HG03103 (cell line): ENCODE results near the gene FXR2.
A peak's percentile ranks its signal among the peaks of the same experiment; 100 is the strongest.

Source experiments
- ATAC-seq: cut with Tn5 transposase; IDR thresholded peaks from one replicate; pipeline ENCODE4 v1.9.1; 2021; ENCODE audit warnings: low read depth; ENCODE audit not compliant: unreplicated experiment

FXR2 gene

DNA sequence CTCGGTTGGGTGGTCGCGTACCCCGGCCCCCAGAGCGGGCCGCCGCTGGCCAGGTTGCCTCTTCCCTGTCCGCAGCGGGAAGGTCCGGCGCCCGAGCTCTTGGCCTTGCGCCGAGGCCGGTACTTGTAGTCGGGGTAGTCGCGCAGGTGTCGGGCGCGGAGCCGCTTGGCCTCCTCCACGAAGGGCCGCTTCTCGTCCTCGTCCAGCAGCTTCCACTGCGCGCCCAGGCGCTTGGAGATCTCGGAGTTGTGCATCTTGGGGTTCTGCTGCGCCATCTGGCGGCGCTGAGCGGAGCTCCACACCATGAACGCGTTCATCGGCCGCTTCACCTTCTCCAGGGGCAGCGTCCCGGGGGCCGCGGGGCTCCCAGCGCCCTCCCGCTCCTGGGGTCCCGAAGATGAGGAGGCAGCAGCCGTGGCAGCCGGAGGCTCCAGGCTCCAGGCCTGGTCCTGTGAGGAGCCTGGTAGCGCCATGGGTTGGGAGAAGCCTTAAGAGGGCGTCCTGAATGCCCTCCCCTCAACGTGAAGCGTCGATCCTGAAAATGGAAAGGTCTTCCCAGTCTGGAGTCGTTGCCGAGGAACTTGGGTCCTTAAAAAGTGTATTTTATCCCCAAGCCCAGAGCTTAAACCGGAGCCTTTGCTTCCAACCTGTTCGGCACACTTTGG lies 25.4 kb downstream of the FXR2 start:
- ATAC-seq, result no peak

DNA sequence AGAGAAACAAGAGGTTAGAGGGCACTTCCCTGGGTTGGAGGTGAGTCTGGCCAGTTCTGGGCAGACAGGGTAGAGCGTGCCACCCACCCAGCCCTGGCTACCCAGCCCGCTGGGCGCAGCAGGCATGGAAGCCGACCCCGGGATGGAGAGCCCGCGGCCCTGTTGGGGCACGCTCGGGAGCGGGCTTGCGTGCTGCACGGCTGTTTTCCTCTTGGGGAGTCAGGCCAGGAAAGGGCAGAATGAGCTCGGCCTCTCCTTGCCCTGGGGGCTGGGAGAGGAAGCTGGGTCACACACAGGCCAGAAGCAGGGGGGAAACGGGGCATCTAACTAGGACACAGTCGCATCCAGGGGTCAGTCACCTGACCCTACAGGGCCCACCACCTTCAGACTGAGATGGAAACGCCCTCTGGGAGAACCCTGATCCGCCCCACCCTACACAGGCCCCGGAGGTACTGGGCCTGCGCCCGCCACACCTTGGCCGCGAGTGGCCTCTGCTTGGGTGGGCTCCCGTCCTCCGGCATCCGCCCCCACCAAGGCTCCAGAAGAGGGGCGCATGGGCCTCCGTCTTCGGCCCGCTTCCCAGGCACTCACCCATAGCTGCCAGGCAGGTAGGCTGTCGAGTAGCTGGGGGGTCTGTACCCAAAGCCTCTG lies 26.0 kb downstream of the FXR2 start:
- ATAC-seq, result no peak

GRCh38 chr17:7587420-7588151 lies 27.1 kb downstream of the FXR2 start:
- ATAC-seq, result no peak

DNA sequence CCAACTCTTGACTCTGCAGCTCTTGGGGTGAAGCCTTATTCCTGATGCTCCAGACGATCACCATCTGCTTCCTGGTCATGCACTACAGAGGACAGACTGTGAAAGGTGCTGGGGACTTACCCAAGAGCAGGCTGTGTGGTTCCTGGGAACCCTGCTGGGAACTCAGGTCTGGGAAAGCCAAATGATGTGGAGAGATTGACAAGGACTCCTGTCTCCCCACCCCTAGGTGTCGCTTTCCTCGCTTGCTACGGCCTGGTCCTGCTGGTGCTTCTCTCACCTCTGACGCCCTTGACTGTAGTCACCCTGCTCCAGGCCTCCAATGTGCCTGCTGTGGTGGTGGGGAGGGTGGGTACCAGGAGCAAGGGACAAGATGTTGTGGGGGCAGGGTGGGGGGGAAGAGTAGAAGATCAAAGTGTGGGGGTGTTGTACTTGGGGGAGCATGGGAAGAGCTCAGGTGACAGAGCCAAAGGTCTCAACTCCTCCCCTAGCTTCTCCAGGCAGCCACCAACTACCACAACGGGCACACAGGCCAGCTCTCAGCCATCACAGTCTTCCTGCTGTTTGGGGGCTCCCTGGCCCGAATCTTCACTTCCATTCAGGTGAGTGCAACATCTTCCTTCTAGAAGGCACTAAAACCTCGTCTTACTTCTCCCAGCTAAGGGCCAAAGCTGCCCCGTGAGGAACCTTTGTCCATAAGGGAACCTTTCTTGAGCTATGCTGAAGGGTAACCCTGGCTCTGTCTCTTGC lies 27.9 kb downstream of the FXR2 start:
- ATAC-seq, result no peak

DNA sequence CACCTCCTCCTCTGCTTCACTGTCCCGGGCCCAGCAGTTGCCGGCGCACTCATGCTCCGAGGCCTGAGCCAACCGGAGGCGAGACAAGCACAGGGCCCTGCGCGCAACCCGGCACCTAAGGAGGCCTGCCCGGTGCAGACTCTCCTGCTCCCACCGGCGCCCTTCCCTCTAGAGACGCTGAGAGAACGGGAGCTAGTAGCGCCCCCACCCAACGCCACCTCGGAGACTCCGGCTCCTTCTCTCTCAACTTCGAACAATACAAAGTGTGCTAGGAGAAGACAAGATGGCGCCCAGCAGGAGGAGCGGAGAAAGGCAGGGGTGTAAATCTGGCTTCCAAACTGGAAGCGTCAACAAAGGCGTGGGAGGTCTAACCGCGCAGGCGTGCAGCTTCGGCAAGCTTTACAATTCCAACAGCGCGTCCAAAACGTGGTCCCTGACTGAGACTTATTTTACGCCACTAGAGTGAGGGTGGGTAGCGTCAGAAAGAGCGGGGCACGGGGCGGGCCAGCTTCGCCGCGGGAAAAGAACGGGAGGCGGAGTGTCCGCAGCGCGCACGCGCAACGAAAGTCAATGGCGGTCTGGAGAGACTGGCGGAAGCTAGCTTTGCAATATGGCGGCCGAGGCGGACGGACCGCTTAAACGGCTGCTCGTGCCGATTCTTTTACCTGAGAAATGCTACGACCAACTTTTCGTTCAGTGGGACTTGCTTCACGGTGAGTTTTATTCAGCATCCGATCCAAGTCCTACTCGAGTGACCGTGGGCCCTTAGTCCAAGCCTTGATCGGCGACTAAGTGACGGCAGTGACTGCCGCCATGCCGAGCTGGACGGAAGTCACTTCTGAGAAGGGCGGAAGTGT lies 31.2 kb downstream of the FXR2 start, which contains the start of gene MPDU1:
MPDU1 (plus strand) TSS at position 600 of the 857 bp plus-strand sequence; CDS start at position 611, 11 bp downstream.
- ATAC-seq, result peak; percentile 49

GRCh38 chr17:7582396-7583252 lies 32.1 kb downstream of the FXR2 start:
- no peak for ATAC-seq

DNA sequence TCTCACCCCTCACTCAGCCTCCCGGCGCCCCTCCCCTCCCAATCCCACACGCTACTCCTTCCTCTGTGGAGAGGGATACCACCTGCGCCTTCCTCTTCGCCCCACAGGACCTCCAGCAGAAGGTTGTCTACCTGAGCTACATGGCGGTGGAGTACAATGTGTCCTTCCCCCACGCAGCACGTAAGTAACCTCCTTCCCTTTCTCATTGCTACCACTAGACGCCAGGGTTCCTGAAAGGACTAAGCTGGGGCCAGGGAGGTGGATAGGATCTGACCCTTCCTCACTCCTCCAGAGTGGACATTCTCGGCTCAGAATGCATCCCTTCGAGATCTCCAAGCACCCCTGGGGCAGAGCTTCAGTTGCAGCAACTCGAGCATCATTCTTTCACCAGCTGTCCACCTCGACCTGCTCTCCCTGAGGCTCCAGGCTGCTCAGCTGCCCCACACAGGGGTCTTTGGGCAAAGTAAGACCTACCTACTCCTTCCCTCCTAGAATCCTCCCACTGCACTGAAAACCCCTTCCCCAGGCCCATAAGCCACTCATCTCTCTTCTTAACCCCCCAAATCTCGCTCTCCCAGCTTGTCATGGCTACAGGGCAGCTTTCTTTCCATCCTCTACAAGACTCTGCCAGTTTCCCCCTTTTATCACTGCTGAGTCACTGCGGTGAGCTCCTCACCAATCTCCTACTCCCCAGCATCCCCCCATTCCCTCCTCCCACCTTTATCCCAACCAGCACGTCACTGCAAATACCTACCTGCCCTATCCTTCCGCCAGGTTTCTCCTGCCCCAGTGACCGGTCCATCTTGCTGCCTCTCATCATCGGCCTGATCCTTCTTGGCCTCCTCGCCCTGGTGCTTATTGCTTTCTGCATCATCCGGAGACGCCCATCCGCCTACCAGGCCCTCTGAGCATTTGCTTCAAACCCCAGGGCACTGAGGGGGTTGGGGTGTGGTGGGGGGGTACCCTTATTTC lies 33.8 kb downstream of the FXR2 start:
- no peak for ATAC-seq

- ATAC-seq, result no peak
Measured at GRCh38 chr17:7579834-7580603, 34.7 kb downstream of the FXR2 start.

DNA sequence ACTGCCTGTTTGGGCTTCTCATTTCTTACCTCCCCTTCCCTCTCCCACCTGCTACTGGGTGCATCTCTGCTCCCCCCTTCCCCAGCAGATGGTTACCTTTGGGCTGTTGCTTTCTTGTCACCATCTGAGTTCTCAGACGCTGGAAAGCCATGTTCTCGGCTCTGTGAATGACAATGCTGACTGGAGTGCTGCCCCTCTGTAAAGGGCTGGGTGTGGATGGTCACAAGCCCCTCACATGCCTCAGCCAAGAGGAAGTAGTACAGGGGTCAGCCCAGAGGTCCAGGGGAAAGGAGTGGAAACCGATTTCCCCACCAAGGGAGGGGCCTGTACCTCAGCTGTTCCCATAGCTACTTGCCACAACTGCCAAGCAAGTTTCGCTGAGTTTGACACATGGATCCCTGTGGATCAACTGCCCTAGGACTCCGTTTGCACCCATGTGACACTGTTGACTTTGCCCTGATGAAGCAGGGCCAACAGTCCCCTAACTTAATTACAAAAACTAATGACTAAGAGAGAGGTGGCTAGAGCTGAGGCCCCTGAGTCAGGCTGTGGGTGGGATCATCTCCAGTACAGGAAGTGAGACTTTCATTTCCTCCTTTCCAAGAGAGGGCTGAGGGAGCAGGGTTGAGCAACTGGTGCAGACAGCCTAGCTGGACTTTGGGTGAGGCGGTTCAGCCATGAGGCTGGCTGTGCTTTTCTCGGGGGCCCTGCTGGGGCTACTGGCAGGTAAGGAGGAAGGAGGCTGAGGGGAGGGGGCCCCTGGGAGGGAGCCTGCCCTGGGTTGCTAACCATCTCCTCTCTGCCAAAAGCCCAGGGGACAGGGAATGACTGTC lies 35.5 kb downstream of the FXR2 start, which contains the start of gene CD68:
CD68 (plus strand) TSS at position 638 of the 833 bp plus-strand sequence; CDS start at position 678, 40 bp downstream.
- ATAC-seq, result no peak

GRCh38 chr17:7577327-7578199 lies 37.1 kb downstream of the FXR2 start:
- ATAC-seq, result no peak

GRCh38 chr17:7576432-7576937 lies 38.2 kb downstream of the FXR2 start:
- no peak for ATAC-seq

GRCh38 chr17:7575959-7576358 lies 38.7 kb downstream of the FXR2 start:
- ATAC-seq, result no peak

GRCh38 chr17:7575481-7575883 lies 39.2 kb downstream of the FXR2 start:
- no peak for ATAC-seq

DNA sequence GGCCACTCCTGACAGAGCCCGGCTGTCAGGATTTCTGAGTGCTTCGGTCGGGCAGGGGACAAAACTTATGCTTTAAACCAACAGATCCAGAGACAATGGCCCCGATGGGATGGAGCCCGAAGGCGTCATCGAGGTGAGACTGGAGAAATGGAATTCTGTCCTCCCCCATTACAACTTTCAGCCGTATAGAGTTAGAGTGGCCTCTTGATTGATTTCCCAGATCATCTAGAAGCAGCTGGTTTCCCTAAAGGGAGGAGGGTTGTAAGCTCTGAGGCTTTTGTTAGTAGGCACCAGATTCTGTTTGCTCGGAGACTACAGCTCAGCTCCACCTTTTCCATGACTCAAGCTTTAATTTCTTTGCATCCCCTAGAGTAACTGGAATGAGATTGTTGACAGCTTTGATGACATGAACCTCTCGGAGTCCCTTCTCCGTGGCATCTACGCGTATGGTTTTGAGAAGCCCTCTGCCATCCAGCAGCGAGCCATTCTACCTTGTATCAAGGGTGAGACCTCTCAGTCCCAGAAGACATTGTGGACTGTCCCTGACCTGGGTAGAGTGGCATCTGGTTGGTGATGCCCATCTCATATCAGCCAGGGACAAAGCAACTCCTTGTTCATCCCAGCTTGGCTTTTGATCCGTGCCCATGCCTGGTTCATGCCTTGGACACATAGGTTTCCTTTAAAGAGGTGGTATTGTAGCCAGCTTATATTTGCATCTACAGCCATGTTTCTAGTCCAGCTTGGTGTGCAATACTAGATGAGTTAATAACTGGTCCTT lies 40.3 kb downstream of the FXR2 start:
- no peak for ATAC-seq
